ENCODE results near the gene PIGO. TPM values are rescaled to one million over a fixed set of nuclear protein-coding genes. Genes with fewer than 3 reads are reported as not detected.

The PIGO gene
- total RNA-seq, 4 donors from 2014 or later, result 10.9 to 14.1 (median 12.4) TPM

GRCh38 chr9:35071814-35072460 is 24.5 kb downstream of the PIGO start:
- peak; percentile 48 for DNase-seq
- Histone ChIP-seq H3K4me1 (peaks cover 15 to 51% (median 36%) of the 10 kb centered on the region in 3 donors), H3K36me3 (peaks cover 12 to 41% (median 12%) of the 10 kb centered on the region in 3 donors), H3K4me3 (peak overlapping the region; percentile 83 to 98 (median 94)), H3K27me3 (no peaks in the 10 kb centered on the region), H3K9me3 (no peaks in the 10 kb centered on the region), H3K27ac (peak overlapping the region; percentile 99 to 100 (median 100))
- TF ChIP-seq CTCF (IDR thresholded peaks at IDR 0.05) (peak in 3 of 6 experiments; percentile 10 to 40 (median 24)), POLR2A (IDR thresholded peaks at IDR 0.05) (peak in 2 of 4 donors; percentile 7 to 40)
- intact Hi-C loops (cut with DNase I), result loop anchor here (10.0 kb wide), 1 partner anchor 77 kb away; no protein-coding TSS in a partner anchor
- 0% methylated on average over 4 to 9 of the region's 79 CpGs for WGBS, 2 donors

GRCh38 chr9:35070823-35071813 is 25.3 kb downstream of the PIGO start:
- Histone ChIP-seq H3K36me3 (peaks cover 16 to 41% (median 20%) of the 10 kb centered on the region in 3 donors), H3K4me3 (peak overlapping the region; percentile 83 to 98 (median 94)), H3K27ac (peak overlapping the region; percentile 99 to 100 (median 100)), H3K27me3 (no peaks in the 10 kb centered on the region), H3K4me1 (peaks cover 15 to 53% (median 36%) of the 10 kb centered on the region in 3 donors), H3K9me3 (no peaks in the 10 kb centered on the region)
- intact Hi-C loops (cut with DNase I), result loop anchor here (10.0 kb wide), 1 partner anchor 76 kb away; no protein-coding TSS in a partner anchor
- no peak for DNase-seq
- 0 to 2% methylated on average over 17 to 20 of the region's 20 CpGs for WGBS, 2 donors
- no peak for TF ChIP-seq CTCF (IDR thresholded peaks at IDR 0.05)
- no peak for TF ChIP-seq POLR2A (IDR thresholded peaks at IDR 0.05)

GRCh38 chr9:35069020-35069419 is 27.4 kb downstream of the PIGO start:
- H3K27me3 ChIP-seq, result no peaks in the 10 kb centered on the region
- no peak for DNase-seq
- intact Hi-C loops (cut with DNase I), result no loop called here
- no peak for TF ChIP-seq CTCF (IDR thresholded peaks at IDR 0.05)
- no peak for TF ChIP-seq POLR2A (IDR thresholded peaks at IDR 0.05)
- H3K36me3 ChIP-seq, result peaks cover 31 to 45% (median 41%) of the 10 kb centered on the region in 3 donors
- no peak overlapping the region for H3K27ac ChIP-seq
- no peak overlapping the region for H3K4me3 ChIP-seq
- no peaks in the 10 kb centered on the region for H3K9me3 ChIP-seq
- peaks cover 15 to 53% (median 36%) of the 10 kb centered on the region in 3 donors for H3K4me1 ChIP-seq
- 67 to 82% methylated on average over 4 of the region's 4 CpGs for WGBS, 2 donors

- Histone ChIP-seq H3K4me3 (no peak overlapping the region), H3K27me3 (no peaks in the 10 kb centered on the region), H3K9me3 (no peaks in the 10 kb centered on the region), H3K27ac (no peak overlapping the region), H3K4me1 (peaks cover 15 to 47% (median 33%) of the 10 kb centered on the region in 3 donors), H3K36me3 (peaks cover 47 to 65% (median 61%) of the 10 kb centered on the region in 3 donors)
- WGBS, 2 donors, result 100% methylated on average over 1 of the region's 1 CpG
- TF ChIP-seq CTCF (IDR thresholded peaks at IDR 0.05), result no peak
- TF ChIP-seq POLR2A (IDR thresholded peaks at IDR 0.05), result no peak
- intact Hi-C loops (cut with DNase I), result no loop called here
- DNase-seq, result no peak
These were observed 29.3 kb downstream of the PIGO start for GRCh38 chr9:35067056-35067455.

Measured in esophagus squamous epithelium (tissue), 5 donors.